ENCODE results near the gene TOPAZ1.

DNA sequence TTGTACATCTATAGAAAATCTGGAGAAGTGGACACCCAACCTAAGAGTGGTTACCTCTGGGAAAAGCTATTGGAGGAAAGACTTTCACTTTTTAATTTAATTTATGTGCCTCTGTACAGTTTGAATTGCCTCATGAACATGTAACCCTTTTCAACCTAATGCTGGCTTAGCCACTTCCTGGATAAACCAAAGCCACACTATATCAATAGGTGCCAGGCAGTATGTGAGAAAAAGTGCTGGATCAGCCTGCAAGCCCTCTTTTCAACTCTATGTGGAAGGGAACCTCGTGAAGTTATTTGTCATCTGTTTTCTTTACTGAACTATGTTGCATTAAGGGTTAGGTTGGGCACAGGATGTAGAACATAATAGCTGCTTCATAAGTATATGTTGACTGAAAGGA lies 9.3 kb upstream of the TOPAZ1 start:
- TF ChIP-seq POLR2AphosphoS5 (IDR thresholded peaks at IDR 0.05; ENCODE audit: borderline replicate concordance, low read depth, low read length) = no peak
- TF ChIP-seq EZH2 (IDR thresholded peaks at IDR 0.05) = no peak
- TF ChIP-seq FOXP2 (optimal IDR thresholded peaks at IDR 0.05; ENCODE audit: control extremely low read depth, extremely low read length, insufficient read depth) = no peak

All from SK-N-MC (cell line).